Spleen (tissue), 7 donors: ENCODE measurements around the gene SREBF2.

Experiments used
- POLR2A ChIP-seq, 3 donors: fragments of 450-650 bp; IDR thresholded peaks; one replicate each; pipeline ENCODE4 v1.5.1; 2017; ENCODE audit warnings: antibody characterized with exemption in 3 of 3, mild to moderate bottlenecking in 1 of 3
- POLR2AphosphoS5 ChIP-seq, 3 donors: sonication (generic); formaldehyde crosslinking; IDR thresholded peaks; one replicate each; pipeline ENCODE4 v1.5.1; 2017; ENCODE audit warnings: antibody characterized with exemption in 3 of 3
- TF ChIP-seq, protein P1 (sequence below), 11 experiments: fragments of 200-600 bp in 7 of 11; fragments of 450-650 bp in 4 of 11; sonication (generic) in 4 of 11; IDR thresholded peaks in 8 of 11; conservative IDR thresholded peaks in 3 of 11; 1 replicate in 7 of 11; 2 replicates in 4 of 11; pipeline versions ENCODE4 v1.4.0 to v1.8.0; 2016 to 2021; ENCODE audit warnings: antibody characterized with exemption in 11 of 11, inconsistent platforms in 4 of 11, mild to moderate bottlenecking in 1 of 11
- donor health status: DM: no; HTN: no; CAD: no; lungs with moderate emphysema.
- donor health status: DM: no; HTN: no; CAD: no.
- donor health status: DM: no; HTN: no; CAD: no.

DNA sequence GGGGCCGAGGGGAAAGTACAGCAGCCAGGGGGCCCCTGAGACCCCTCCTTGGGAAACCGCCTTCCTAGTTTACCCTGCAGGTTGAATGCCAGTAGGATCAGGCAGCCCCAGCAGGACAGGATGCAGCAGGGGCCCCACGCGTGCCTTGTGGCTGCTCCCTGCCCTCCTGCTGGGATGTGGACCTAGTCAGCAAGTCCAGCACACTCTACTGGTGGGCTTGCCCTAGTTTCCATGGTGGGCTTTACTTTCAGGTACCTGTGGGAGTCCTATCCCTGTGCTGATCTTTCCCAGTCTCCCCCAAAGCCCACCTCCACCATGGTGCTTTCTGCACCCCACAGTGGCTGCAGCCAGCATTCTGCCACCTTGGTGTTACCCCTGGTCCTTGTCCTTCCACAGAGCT, 59.8 kb downstream of the SREBF2 start:
- TF ChIP-seq, protein P1, sequence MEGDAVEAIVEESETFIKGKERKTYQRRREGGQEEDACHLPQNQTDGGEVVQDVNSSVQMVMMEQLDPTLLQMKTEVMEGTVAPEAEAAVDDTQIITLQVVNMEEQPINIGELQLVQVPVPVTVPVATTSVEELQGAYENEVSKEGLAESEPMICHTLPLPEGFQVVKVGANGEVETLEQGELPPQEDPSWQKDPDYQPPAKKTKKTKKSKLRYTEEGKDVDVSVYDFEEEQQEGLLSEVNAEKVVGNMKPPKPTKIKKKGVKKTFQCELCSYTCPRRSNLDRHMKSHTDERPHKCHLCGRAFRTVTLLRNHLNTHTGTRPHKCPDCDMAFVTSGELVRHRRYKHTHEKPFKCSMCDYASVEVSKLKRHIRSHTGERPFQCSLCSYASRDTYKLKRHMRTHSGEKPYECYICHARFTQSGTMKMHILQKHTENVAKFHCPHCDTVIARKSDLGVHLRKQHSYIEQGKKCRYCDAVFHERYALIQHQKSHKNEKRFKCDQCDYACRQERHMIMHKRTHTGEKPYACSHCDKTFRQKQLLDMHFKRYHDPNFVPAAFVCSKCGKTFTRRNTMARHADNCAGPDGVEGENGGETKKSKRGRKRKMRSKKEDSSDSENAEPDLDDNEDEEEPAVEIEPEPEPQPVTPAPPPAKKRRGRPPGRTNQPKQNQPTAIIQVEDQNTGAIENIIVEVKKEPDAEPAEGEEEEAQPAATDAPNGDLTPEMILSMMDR (IDR thresholded peaks at IDR 0.05 in 8 of 11, conservative IDR thresholded peaks at IDR 0.05 in 3 of 11): no peak
- TF ChIP-seq POLR2A (IDR thresholded peaks at IDR 0.05): no peak
- no peak for TF ChIP-seq POLR2AphosphoS5 (IDR thresholded peaks at IDR 0.05)
